Pancreas (tissue), 10 donors: ENCODE data around the gene PSME1. TPM values are rescaled to one million over a fixed set of nuclear protein-coding genes. Genes with fewer than 3 reads are reported as not detected.

Source experiments
- ATAC-seq, 4 donors: fragments of 200-7000 bp; cut with Tn5 transposase; one replicate each; pipeline versions ENCODE4 v1.8.0 to v1.9.1; 2020; ENCODE audit warnings: mild to moderate bottlenecking in 4 of 4, moderate library complexity in 4 of 4
- DNase-seq, 6 donors: peaks; one replicate each; pipeline ENCODE4 v3.0.0-alpha.2; 2020
- FAIRE-seq: peaks from 2 replicates; lab custom pipeline; 2012; peaks lifted over from hg19 to GRCh38; lab: Jason Lieb, UNC
- H3K27ac ChIP-seq, 4 donors: fragments of 200-600 bp; sonication (generic); 1 replicate in 3 of 4; 2 replicates in 1 of 4; pipeline versions ENCODE4 v1.5.0 to v1.8.0; 2020
- H3K27me3 ChIP-seq, 4 donors: fragments of 200-600 bp; one replicate each; pipeline ENCODE4 v1.8.0; 2021
- H3K36me3 ChIP-seq, 3 donors: fragments of 200-600 bp; sonication (generic) in 1 of 3; one replicate each; pipeline versions ENCODE4 v1.5.0 to v1.8.0; 2020 to 2021
- H3K4me1 ChIP-seq, 3 donors: fragments of 200-600 bp; one replicate each; pipeline ENCODE4 v1.8.0; 2021
- H3K4me3 ChIP-seq, 4 donors: fragments of 200-600 bp; sonication (generic) in 2 of 4; one replicate each; pipeline versions ENCODE4 v1.5.0 to v1.8.0; 2020 to 2021
- H3K9me3 ChIP-seq, 4 donors: fragments of 200-600 bp; one replicate each; pipeline ENCODE4 v1.8.0; 2021
- WGBS, 2 donors: extraction: QIAGEN DNeasy Blood & Tissue Kit; methylation state at CpG; one replicate each; pipeline ENCODE4 v1.1.7; 2013; 5-methylcytosine and 5-hydroxymethylcytosine counted together
- intact Hi-C, 3 donors: fragments of 100-400 bp; cut with DNase I; formaldehyde crosslinking; loops; one replicate each; pipeline versions ENCODE4 v1.11.1 to v1.14.2; 2022
- polyA plus RNA-seq, 2 donors: library from polyadenylated mRNA; stranded (reverse); fragments of 200-250 nt; gene quantifications; one replicate each; pipeline ENCODE4 v1.2.3, GENCODE V29; 2013
- total RNA-seq, 6 donors: library from RNA; stranded (reverse); fragmentation: NEBNext Ultra II Directional in 4 of 6; extraction: Animal tissue kit (Norgen Biotek cat#: 25700) in 4 of 6; gene quantifications; one replicate each; pipeline versions ENCODE4 v1.2.1 to v1.2.4, GENCODE V29; 2021 to 2023
- TF ChIP-seq, protein P1 (sequence below), 4 donors: fragments of 200-600 bp; sonication (generic) in 3 of 4; IDR thresholded peaks; one replicate each; pipeline versions ENCODE4 v1.5.0 to v1.8.0; 2021; ENCODE audit warnings: antibody characterized with exemption in 4 of 4
- donor health status: healthy with polysubstance abuse.
- donor health status: DM: no; HTN: no; CAD: no; lungs with moderate emphysema.
- donor health status: DM: no; HTN: no; CAD: no.
- donor health status: control.
- donor health status: control.
- donor health status: Bipolar disorder and iron deficiency.
- donor health status: DM: yes; HTN: yes; CAD: no.
- donor health status: DM: no; HTN: no; CAD: no.
- donor health status: DM: no; HTN: no; CAD: no.
- donor health status: DM: yes; HTN: yes; CAD: no.

Gene PSME1
- total RNA-seq (100 to 1,000 TPM in 2 of 6 donors, 10 to 100 TPM in 4; 46.4 to 107 (median 68.8) TPM), polyA plus RNA-seq (100 to 1,000 TPM in 1 of 2 donors, 10 to 100 TPM in 1; 88.9 to 132 TPM)

DNA sequence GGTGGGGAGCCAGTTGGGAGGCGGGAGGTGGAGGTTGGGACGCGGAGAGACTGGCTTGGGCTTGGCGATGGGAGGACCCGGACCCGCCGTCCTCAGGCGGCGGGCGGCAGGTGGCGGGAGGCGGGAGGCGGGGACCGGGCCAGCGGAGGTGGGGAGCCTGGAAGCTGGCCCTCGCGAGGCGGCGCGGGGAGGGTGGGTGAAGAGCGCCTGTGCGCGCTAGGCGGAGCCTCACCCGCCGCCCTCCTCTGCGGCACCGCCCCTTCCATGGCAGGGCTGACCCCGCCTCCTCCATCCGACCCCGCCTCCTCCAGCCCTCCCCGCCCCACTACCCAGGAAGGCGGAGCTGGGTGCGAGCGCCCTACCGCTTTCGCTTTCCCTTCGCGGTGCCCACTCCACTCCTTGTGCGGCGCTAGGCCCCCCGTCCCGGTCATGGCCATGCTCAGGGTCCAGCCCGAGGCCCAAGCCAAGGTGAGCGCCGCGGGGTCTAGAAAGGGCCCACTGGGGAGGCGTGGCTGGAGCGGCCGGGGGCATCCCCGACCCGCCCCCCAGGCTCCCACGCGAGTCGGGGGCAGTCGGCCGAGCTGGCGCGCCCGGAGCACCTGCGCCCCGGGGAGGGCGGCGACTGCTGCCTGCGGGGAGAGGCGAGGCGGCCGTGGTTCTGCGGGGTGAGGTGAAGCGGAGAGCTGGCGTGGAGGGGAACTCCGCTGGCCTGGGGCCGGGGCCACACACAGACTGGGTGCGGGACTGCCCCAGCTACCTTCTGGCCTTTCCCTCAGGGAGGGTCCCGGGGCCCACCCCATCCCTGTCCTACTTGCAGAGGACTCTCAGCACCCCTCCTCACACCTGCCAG lies at the start of gene PSME1:
Gene PSME1 (plus strand): TSS at position 361 of the 850 bp plus-strand sequence. CDS start 69 bp downstream, at position 430.
- no peaks in the 10 kb centered on the region for H3K9me3 ChIP-seq
- DNase-seq (peak; percentile 94 to 98 (median 96)), ATAC-seq (peak; percentile 88 to 95 (median 90)), FAIRE-seq (no peak)
- peak within 1 kb of the TSS; percentile 90 to 96 (median 93) for H3K4me3 ChIP-seq
- intact Hi-C loops: no loop called here
- peaks cover 21 to 39% (median 30%) of the 10 kb centered on the region in 3 donors for H3K4me1 ChIP-seq
- no peaks in the 10 kb centered on the region for H3K27me3 ChIP-seq
- WGBS, 2 donors: 0% methylated on average over 48 to 73 of the region's 75 CpGs
- TF ChIP-seq, protein P1, sequence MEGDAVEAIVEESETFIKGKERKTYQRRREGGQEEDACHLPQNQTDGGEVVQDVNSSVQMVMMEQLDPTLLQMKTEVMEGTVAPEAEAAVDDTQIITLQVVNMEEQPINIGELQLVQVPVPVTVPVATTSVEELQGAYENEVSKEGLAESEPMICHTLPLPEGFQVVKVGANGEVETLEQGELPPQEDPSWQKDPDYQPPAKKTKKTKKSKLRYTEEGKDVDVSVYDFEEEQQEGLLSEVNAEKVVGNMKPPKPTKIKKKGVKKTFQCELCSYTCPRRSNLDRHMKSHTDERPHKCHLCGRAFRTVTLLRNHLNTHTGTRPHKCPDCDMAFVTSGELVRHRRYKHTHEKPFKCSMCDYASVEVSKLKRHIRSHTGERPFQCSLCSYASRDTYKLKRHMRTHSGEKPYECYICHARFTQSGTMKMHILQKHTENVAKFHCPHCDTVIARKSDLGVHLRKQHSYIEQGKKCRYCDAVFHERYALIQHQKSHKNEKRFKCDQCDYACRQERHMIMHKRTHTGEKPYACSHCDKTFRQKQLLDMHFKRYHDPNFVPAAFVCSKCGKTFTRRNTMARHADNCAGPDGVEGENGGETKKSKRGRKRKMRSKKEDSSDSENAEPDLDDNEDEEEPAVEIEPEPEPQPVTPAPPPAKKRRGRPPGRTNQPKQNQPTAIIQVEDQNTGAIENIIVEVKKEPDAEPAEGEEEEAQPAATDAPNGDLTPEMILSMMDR (IDR thresholded peaks at IDR 0.05): no peak
- H3K27ac ChIP-seq: peak within 1 kb of the TSS; percentile 70 to 95 (median 82)
- H3K36me3 ChIP-seq: peaks cover 0 to 20% (median 7%) of the 10 kb centered on the region in 3 donors

GRCh38 chr14:24087004-24087403 lies 49.0 kb upstream of the PSME1 start:
- Histone ChIP-seq H3K4me3 (no peak overlapping the region), H3K27ac (no peak overlapping the region), H3K4me1 (peaks cover 0 to 6% (median 5%) of the 10 kb centered on the region in 3 donors), H3K9me3 (no peaks in the 10 kb centered on the region), H3K27me3 (no peaks in the 10 kb centered on the region), H3K36me3 (no peaks in the 10 kb centered on the region)
- FAIRE-seq (no peak), DNase-seq (no peak), ATAC-seq (no peak)
- 86 to 100% methylated on average over 1 of the region's 1 CpG for WGBS, 2 donors
- TF ChIP-seq, protein P1 (IDR thresholded peaks at IDR 0.05): no peak
- intact Hi-C loops: no loop called here

DNA sequence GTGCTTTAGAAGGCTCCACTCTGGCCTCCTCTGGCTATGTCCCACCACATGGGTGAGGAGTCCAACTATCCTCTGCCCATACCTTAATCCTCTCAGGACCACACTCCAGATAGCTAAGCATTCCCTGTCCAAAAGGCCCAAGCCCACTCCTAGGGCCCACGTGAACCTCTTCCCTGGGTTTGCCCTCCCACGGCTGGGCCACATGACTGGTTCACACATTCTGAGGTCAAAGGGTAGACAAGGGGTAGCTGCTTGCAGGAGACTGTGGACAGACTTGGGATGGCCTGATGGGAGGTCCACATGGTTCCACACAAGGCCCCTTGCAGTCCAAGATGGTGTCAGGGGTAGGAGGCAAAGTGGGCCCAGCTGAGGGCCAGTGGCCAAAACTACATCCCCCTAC lies 47.9 kb upstream of the PSME1 start:
- TF ChIP-seq, protein P1 (IDR thresholded peaks at IDR 0.05): no peak
- Histone ChIP-seq H3K36me3 (no peaks in the 10 kb centered on the region), H3K4me3 (no peak overlapping the region), H3K9me3 (no peaks in the 10 kb centered on the region), H3K4me1 (peaks cover 0 to 15% (median 5%) of the 10 kb centered on the region in 3 donors), H3K27me3 (no peaks in the 10 kb centered on the region), H3K27ac (no peak overlapping the region)
- ATAC-seq: no peak
- intact Hi-C loops: no loop called here
- no peak for DNase-seq
- WGBS, 2 donors: 79 to 84% methylated on average over 2 of the region's 2 CpGs
- no peak for FAIRE-seq

- intact Hi-C loops: loop anchor here in 2 of 3 donors (5.0 kb wide), 1 partner anchor 33 kb away; no protein-coding TSS in a partner anchor
These were observed 46.1 kb upstream of the PSME1 start for GRCh38 chr14:24089890-24090289.

More at GRCh38 chr14:24089890-24090289, 46.1 kb upstream of the PSME1 start:
- peaks cover 0 to 20% (median 5%) of the 10 kb centered on the region in 3 donors for H3K4me1 ChIP-seq
- no peak overlapping the region for H3K27ac ChIP-seq
- WGBS, 2 donors: 66 to 68% methylated on average over 6 of the region's 6 CpGs
- no peaks in the 10 kb centered on the region for H3K36me3 ChIP-seq
- TF ChIP-seq, protein P1 (IDR thresholded peaks at IDR 0.05): no peak
- DNase-seq (no peak), FAIRE-seq (no peak), ATAC-seq (no peak)
- H3K27me3 ChIP-seq: no peaks in the 10 kb centered on the region
- H3K4me3 ChIP-seq: no peak overlapping the region
- H3K9me3 ChIP-seq: no peaks in the 10 kb centered on the region
